Neural progenitor cell (in vitro differentiated cells): Measurements from ENCODE around the gene TWIST2.

Source experiments
- EZH2 ChIP-seq: fragments of 200-600 bp; sonication (generic); IDR thresholded peaks from 2 replicates; pipeline ENCODE4 v1.6.1; 2017; ENCODE audit warnings: antibody characterized with exemption, mild to moderate bottlenecking, moderate library complexity
- TF ChIP-seq, protein P1 (sequence below): fragments of 200-600 bp; sonication (generic); IDR thresholded peaks from 2 replicates; pipeline ENCODE4 v1.5.1; 2017; ENCODE audit warnings: antibody characterized with exemption, mild to moderate bottlenecking

DNA sequence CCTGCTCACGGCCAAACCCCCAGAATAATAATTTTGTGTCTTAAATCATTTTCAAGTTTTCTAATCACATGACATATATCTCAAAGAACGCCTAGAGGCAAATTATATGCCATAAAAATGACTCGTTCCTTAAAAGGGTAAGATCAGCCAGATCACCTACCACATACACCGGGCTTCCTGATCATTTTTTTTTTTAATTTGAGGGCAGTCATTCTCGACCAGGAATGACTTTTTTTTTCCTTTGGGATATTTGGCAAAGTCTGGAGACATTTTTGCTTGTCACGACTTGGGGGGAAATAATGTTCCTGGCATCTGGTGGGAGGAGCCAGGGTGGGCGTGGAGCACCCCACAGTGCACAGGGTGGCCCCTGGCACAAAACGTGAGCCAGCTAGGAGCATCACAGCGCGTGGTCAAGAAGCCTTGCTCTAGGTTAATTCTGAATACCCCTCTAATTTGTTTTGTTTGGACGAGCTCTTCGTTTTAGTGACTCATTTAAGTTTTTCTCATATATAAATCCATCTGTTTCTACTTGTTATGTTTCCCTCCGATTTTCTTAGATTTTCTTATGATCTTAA, 94.9 kb downstream of the TWIST2 start:
- TF ChIP-seq, protein P1, sequence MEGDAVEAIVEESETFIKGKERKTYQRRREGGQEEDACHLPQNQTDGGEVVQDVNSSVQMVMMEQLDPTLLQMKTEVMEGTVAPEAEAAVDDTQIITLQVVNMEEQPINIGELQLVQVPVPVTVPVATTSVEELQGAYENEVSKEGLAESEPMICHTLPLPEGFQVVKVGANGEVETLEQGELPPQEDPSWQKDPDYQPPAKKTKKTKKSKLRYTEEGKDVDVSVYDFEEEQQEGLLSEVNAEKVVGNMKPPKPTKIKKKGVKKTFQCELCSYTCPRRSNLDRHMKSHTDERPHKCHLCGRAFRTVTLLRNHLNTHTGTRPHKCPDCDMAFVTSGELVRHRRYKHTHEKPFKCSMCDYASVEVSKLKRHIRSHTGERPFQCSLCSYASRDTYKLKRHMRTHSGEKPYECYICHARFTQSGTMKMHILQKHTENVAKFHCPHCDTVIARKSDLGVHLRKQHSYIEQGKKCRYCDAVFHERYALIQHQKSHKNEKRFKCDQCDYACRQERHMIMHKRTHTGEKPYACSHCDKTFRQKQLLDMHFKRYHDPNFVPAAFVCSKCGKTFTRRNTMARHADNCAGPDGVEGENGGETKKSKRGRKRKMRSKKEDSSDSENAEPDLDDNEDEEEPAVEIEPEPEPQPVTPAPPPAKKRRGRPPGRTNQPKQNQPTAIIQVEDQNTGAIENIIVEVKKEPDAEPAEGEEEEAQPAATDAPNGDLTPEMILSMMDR, result no peak
- TF ChIP-seq EZH2, result no peak
